Medulla oblongata (tissue), 1 donor: ENCODE data around the gene NUBP1.
"Not testable (repeated sequence)": the region's sequence is repeated elsewhere in the genome, so short reads cannot be mapped to it uniquely, and the experiment has no call there.

Experiments
- DNase-seq: peaks from one replicate; pipeline ENCODE4 v3.0.0-alpha.2; 2015; ENCODE audit errors: extremely low spot score

The NUBP1 gene

DNA sequence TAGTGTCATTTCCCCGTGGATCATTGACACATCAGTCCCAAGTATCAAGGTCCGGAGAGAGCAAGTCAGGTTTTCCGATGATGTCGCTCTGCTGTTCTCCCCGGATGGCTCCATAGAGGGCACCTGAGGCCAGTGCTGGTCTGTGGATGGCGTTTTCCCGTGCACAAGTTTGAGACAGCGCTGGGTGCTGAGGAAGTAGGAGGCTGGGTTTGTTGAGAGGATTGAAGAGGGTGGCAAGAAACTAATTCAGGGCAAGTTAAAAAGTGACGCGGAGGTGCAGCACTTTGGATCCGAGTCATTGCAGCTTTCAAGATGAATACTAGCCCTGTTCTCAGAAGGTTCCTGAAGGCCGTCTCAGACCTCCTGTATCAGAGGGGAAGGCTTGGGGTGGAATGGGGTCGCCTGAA, 7.7 kb downstream of the NUBP1 start:
- no peak for DNase-seq

DNA sequence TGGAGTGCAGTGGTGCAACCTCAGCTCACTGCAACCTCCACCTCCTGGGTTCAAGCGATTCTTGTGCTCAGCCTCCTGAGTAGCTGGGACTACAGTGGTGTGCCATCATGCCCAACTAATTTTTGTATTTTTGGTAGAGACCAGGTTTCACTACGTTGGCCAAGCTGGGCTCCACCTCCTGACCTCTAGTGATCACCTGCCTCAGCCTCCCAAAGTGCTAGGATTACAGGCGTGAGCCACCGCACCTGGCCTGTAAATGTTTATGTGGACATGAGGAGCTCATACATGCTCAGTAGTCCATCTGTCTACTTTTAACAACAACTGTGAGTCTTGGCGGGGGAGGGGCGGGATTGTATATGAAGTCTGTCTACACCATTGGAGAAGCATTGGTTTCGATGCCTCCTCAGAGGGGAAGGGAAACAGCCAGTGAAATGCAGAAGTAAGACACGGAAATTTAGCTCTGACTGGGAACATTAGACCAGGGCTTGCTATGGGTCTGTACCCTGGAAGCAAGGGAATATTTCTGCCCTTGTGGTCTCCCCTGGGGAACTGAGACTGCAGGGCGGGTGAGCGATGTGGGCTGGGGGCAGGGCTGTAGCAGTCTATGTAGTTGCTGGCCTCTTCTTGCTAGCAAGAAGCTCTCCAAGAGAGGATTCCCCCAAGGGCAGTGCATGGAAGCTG, 9.3 kb downstream of the NUBP1 start:
- peak; percentile 89 for DNase-seq

DNA sequence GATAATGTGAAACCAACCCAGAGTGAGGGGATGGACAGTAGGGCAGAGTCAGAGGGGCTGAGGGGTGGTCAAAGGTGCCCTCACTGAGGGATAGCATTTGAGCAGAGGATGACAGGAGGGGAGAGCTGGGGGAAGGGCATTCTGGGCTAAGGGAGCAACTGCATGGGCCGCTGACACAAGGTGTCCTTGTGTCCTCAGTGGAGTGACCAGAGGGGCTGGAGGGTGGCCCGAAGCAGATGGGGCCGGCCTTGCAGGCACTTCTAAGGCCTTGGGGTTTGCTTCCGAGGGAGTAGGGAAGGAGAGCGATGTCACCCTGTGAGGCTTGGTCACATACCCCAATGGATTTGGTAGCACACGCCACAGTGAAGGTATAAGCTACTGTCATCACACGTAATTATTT, 10.0 kb downstream of the NUBP1 start:
- no peak for DNase-seq

GRCh38 chr16:10754941-10755340, 11.3 kb downstream of the NUBP1 start:
- no peak for DNase-seq

GRCh38 chr16:10756574-10756973, 12.9 kb downstream of the NUBP1 start:
- DNase-seq: no peak

GRCh38 chr16:10760858-10761257, 17.2 kb downstream of the NUBP1 start:
- no peak for DNase-seq

GRCh38 chr16:10761373-10761772, 17.7 kb downstream of the NUBP1 start:
- peak; percentile 45 for DNase-seq

DNA sequence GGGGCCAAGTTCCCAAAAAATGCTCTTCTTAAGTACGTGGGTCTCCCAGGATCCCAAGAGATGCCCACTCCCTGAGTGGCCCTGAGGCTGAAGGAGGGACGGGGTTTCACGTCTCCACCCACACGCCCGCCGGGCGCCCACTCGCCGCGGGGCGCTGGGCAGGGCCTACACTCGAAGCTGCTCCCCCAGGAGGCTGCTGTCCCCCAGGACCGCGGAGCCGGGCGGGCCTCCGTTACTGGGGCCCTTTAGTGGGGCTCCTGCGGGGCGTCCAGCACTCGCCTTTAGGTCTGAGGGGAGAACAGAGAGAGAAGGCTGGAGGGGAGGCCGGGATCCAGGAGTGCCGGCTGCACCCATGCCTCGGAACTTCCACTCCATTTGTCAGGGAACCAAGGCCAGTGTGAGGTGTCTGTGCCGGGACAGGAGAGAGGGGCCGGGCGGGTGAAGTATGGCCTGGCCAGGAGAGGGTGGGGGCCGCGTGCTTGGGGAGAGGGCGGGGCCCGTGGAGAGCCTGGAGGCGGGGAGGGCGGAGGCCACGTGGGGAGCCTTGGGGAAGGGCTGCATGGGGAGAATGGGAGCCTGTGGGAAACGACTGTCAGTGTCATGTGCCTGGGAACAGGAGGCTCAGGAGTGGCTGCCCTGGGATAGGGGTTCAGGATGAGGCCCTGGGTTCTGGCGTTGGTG, 18.8 kb downstream of the NUBP1 start:
- DNase-seq: no peak

GRCh38 chr16:10763456-10763855, 19.8 kb downstream of the NUBP1 start:
- no peak for DNase-seq

GRCh38 chr16:10765772-10766171, 22.1 kb downstream of the NUBP1 start:
- DNase-seq: no peak

- no peak for DNase-seq
Measured at GRCh38 chr16:10767127-10767526, 23.5 kb downstream of the NUBP1 start.

DNA sequence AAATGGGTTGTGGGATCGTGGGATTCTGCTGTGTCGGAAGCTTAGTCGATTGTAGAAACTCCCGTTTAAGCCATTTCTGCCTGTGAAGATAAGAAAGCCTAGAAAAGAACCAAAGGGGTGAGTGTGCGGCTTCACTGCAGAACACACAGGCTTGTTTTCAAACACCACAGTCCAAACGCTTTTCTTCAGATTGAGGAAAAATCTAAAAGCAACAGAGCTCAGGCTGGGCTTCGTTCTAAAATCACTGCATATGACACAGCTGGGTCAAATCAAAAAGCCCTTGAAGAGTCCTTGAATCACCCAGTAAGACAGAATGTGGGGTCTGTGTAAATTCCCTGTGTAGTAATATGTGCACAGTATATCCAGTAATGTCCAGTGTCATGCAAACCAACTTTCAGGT, 25.7 kb downstream of the NUBP1 start:
- no peak for DNase-seq

DNA sequence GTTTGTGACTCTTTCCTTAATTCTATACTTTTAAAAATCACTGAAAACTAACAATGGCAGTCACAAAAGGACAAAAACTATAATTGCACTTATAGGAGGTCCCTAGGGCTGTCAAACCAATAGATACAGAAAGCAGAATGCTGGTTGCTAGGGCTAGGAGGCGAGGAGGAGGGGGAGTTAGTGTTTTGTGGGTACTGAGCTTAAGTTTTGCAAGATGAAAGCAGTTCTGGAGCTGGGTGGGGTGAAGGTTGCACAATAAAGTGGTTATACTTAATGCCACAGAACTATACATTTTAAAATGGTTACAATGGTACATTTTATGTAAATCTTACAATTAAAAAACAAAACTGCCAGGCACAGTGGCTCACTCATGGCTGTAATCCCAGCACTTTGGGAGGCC, 27.3 kb downstream of the NUBP1 start:
- no peak for DNase-seq

DNA sequence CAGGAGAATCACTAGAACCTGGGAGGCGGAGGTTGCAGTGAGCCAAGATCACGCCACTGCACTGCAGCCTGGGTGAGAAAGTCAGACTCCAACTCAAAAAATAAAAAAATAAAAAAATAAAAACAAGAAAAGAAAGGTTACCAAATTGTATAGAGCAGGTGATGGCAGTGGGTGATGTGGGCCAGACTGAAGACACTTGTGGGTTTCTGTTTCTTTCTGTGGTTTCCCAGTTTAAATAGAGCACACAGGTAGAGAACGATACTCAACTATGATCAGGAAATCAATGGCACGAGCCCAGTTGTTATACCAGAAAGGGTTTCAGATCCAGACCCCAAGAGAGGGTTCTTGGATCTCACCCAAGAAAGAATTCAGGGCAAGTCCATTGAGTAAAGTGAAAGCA, 32.6 kb downstream of the NUBP1 start:
- no peak for DNase-seq

GRCh38 chr16:10776923-10777322, 33.3 kb downstream of the NUBP1 start:
- DNase-seq: not testable (repeated sequence)

GRCh38 chr16:10777356-10777755, 33.7 kb downstream of the NUBP1 start:
- no peak for DNase-seq

DNA sequence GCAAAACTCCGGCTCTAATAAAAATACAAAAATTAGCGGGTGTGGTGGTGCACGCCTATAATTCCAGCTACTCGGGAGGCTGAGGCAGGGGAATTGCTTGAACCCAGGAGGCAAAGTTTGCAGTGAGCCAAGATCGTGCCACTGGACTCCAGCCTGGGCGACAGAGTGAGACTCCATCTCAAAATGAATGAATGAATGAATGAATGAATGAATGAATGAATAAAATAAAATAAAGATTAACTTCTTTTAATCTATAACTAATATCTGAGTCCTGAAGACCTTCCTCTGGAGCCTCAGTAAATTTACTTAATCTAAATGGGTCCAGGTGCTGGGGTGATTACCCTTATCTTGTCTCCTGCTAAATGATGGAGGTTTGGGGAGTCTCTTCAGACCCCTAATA, 36.3 kb downstream of the NUBP1 start:
- not testable (repeated sequence) for DNase-seq

GRCh38 chr16:10780628-10781027, 37.0 kb downstream of the NUBP1 start:
- DNase-seq: no peak

- no peak for DNase-seq
Measured at GRCh38 chr16:10782628-10783027, 39.0 kb downstream of the NUBP1 start.

DNA sequence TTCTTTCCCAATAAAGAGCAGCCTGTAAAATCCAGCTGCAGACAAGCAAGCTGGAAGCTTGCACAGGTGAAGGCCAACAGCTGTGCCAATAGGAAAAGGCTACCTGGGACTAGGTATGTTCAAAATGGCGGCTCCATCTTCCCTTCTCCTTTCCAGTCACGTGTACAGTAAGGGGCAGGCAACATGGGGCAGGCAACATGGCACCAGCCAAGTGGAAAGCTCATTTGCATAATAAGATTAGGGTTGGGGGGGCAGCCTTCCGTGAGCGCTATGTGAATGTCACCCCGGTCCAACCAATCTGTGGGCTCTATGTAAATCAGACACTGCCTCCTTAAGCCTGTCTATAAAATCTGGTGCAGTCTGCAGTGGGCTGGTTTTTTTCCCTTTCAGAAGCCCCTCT, 43.7 kb downstream of the NUBP1 start:
- DNase-seq: no peak

- DNase-seq: not testable (repeated sequence)
Measured at GRCh38 chr16:10788630-10789029, 45.0 kb downstream of the NUBP1 start.

GRCh38 chr16:10791048-10791447, 47.4 kb downstream of the NUBP1 start:
- DNase-seq: no peak

DNA sequence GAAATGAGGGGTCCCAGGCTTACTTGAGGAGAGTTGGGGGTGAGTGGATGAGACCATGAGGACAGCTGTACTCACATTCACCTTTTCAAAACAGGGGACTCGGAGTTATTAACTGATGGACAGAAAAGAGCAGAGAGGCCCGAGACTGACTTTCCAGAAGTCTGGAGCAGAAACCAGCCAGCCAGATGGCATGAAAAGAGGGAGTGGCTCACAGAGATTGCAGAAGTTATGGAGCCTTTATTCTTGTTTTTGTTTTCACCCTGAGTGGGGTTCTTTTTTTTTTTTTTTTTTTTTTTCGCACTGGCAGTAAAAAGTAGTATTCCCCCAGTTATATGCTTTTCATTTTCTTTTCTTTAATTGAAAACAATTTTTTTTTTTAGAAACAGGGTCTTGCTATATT, 56.1 kb downstream of the NUBP1 start:
- no peak for DNase-seq

DNA sequence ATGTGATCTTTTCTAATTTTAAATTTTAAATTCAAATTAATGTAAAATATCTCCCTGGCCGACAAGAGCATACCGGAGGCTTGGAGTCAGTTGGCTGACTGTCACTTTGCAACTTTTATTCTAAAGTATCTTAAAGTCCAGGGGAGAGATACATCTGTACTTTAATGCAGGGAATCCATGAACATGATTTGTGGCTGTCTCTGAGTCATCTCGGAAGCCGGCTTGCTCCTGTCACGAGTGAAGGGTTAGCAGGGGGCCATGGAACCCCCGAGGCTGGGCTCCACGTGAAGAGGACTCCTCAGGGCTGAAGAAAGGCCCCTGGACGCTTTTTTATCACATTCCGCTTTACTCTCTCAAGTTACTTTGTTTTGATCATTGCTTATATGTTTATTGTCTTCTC, 61.7 kb downstream of the NUBP1 start:
- no peak for DNase-seq
